Activated naive CD4-positive, alpha-beta T cell treated with anti-CD3 and anti-CD28 coated beads, Interleukin-2, amount 10 ng/mL, durations not matched to agents 7 days and 5 days (primary cell): ENCODE measurements around the gene ZNF770.
A peak's percentile ranks its signal among the peaks of the same experiment; 100 is the strongest.
"Not testable (repeated sequence)": the region's sequence is repeated elsewhere in the genome, so short reads cannot be mapped to it uniquely, and the experiment has no call there.

ENCODE experiments used
- CTCF ChIA-PET: fragments of 350-600 bp; sonication (Branson Sonifier 250); formaldehyde crosslinking; loops from one replicate; lab custom pipeline; 2021; ENCODE audit warnings: antibody characterized with exemption; lab: Charles Lee
- DNase-seq: peaks from one replicate; pipeline ENCODE4 v3.0.0-alpha.2; 2020
- H3K27ac Mint-ChIP-seq: one replicate; pipeline ENCODE4 v1.8.0; 2021; ENCODE audit warnings: mild to moderate bottlenecking, moderate library complexity, mixed read lengths
- H3K27me3 Mint-ChIP-seq: one replicate; pipeline ENCODE4 v1.8.0; 2021; ENCODE audit warnings: mild to moderate bottlenecking, mixed read lengths
- H3K36me3 Mint-ChIP-seq: one replicate; pipeline ENCODE4 v1.8.0; 2021; ENCODE audit warnings: mixed read lengths
- H3K4me1 Mint-ChIP-seq: one replicate; pipeline ENCODE4 v1.8.0; 2021; ENCODE audit warnings: mixed read lengths
- H3K4me3 Mint-ChIP-seq: one replicate; pipeline ENCODE4 v1.8.0; 2021; ENCODE audit warnings: mild to moderate bottlenecking, moderate library complexity, mixed read lengths
- H3K9me3 Mint-ChIP-seq: one replicate; pipeline ENCODE4 v1.8.0; 2021; ENCODE audit warnings: mixed read lengths

The ZNF770 gene

DNA sequence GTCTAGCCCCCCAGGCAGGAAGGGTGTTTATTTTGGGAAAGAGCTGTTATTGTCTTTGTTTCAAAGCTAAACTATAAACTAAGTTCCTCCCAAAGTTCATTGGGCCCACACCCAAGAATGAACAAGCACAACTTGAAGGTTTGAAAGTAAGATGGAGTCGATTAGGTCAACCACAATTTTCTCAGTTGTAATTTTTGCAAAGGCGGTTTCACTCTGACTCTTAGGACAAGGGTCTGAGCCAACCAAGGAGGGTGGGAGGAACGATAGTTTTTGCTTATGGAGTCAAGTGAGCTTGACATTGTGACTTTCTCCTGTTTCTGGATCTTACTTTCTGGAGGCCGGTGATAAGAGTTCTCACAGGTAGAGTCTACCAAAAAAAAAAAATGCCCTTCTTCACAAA lies 5.8 kb upstream of the ZNF770 start:
- peaks cover 6% of the 10 kb centered on the region for H3K27me3 Mint-ChIP-seq
- peak overlapping the region; percentile 89 for H3K27ac Mint-ChIP-seq
- CTCF ChIA-PET: interaction anchor here (1.4 kb wide), 1 partner anchor 24 kb away, joined by 8 read pairs; the partner anchor contains the start of gene AQR

GRCh38 chr15:34993412-34993811 lies 5.3 kb upstream of the ZNF770 start:
- peak overlapping the region; percentile 89 for H3K27ac Mint-ChIP-seq
- CTCF ChIA-PET: interaction anchor here (1.4 kb wide), 1 partner anchor 24 kb away, joined by 8 read pairs; the partner anchor contains the start of gene AQR
- H3K4me1 Mint-ChIP-seq: peaks cover 40% of the 10 kb centered on the region
- peaks cover 1% of the 10 kb centered on the region for H3K36me3 Mint-ChIP-seq
- H3K9me3 Mint-ChIP-seq: no peaks in the 10 kb centered on the region
- H3K27me3 Mint-ChIP-seq: peaks cover 6% of the 10 kb centered on the region
- no peak overlapping the region for H3K4me3 Mint-ChIP-seq
- peak; percentile 21 for DNase-seq

More for the DNA sequence above, 5.8 kb upstream of the ZNF770 start:
- Mint-ChIP-seq H3K9me3 (no peaks in the 10 kb centered on the region), H3K36me3 (no peaks in the 10 kb centered on the region), H3K4me1 (peaks cover 39% of the 10 kb centered on the region), H3K4me3 (no peak overlapping the region)
- peak; percentile 24 for DNase-seq

- H3K36me3 Mint-ChIP-seq: peaks cover 22% of the 10 kb centered on the region
- no peaks in the 10 kb centered on the region for H3K27me3 Mint-ChIP-seq
- no peaks in the 10 kb centered on the region for H3K9me3 Mint-ChIP-seq
- peaks cover 41% of the 10 kb centered on the region for H3K4me1 Mint-ChIP-seq
- H3K4me3 Mint-ChIP-seq: peak overlapping the region; percentile 93
- H3K27ac Mint-ChIP-seq: peak overlapping the region; percentile 99
- CTCF ChIA-PET: interaction anchor here (1.0 to 3.0 kb wide), 2 partner anchors 18 to 31 kb away, joined by 3 to 26 read pairs; partner anchors contain the start of gene AQR
- DNase-seq: no peak
Measured at GRCh38 chr15:34987609-34988026, 469 bp downstream of the ZNF770 start.

DNA sequence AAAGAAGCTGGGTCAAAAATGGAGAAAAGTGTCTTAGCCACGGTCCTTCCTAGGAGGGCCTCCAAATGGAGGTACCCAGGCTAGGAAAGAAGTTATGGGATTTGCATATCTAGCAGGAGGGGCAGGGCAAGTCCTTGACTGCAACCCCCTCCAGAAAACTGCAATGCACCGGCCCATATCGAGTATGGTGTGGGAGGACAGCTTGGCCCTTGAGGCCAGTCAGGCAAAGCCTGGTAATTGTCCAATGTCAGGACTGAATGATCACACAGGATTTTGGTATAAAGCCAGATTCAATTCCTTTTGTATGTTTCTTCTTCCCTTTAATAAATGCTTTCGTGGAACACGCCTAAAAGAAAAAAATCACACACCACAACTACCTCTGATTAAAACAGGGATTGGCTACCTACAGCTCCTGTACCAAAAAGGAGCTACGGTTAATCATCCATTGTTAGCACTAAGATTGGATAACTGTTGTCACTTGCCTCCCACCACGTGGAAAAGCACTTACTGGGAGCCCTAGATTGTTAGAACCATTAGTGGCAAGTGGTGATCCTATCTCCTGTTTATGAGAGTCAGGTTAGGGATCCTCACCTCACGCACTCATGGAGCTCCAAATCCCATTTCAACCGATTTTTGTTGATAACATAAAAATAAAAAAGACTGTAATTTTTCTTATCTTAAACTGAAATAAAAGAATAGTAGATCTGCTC lies 1.2 kb downstream of the ZNF770 start:
- Mint-ChIP-seq H3K9me3 (no peaks in the 10 kb centered on the region), H3K27ac (peak overlapping the region; percentile 99), H3K27me3 (no peaks in the 10 kb centered on the region), H3K4me1 (peaks cover 38% of the 10 kb centered on the region), H3K4me3 (peak overlapping the region; percentile 93), H3K36me3 (peaks cover 28% of the 10 kb centered on the region)
- CTCF ChIA-PET: interaction anchor here (3.0 kb wide), 1 partner anchor 17 kb away, joined by 26 read pairs; the partner anchor contains the start of gene AQR
- DNase-seq: no peak

DNA sequence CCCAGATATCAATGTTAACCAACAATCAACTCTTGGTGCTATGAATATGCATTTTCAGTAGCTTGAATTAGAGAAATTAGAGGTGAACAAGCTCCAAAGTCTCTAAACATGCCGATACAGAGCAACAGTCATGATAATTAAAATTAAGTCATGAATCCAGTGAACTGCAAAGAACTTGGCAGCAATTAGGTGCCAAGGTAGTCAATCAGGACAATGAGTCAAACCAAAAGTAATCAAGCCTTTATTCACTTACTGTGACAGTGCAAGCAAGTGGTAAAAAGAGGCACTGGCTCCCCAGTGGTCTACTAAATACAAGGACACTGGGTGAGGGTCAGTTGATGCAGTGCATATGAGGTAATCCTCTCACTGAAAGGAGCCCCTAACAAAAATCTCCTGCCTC lies 1.8 kb downstream of the ZNF770 start:
- peak overlapping the region; percentile 2 for H3K27ac Mint-ChIP-seq
- peaks cover 36% of the 10 kb centered on the region for H3K4me1 Mint-ChIP-seq
- no peaks in the 10 kb centered on the region for H3K9me3 Mint-ChIP-seq
- no peak for DNase-seq
- H3K36me3 Mint-ChIP-seq: peaks cover 33% of the 10 kb centered on the region
- no peaks in the 10 kb centered on the region for H3K27me3 Mint-ChIP-seq
- CTCF ChIA-PET: interaction anchor here (3.0 kb wide), 1 partner anchor 16 kb away, joined by 26 read pairs; the partner anchor contains the start of gene AQR
- H3K4me3 Mint-ChIP-seq: peak overlapping the region; percentile 93

DNA sequence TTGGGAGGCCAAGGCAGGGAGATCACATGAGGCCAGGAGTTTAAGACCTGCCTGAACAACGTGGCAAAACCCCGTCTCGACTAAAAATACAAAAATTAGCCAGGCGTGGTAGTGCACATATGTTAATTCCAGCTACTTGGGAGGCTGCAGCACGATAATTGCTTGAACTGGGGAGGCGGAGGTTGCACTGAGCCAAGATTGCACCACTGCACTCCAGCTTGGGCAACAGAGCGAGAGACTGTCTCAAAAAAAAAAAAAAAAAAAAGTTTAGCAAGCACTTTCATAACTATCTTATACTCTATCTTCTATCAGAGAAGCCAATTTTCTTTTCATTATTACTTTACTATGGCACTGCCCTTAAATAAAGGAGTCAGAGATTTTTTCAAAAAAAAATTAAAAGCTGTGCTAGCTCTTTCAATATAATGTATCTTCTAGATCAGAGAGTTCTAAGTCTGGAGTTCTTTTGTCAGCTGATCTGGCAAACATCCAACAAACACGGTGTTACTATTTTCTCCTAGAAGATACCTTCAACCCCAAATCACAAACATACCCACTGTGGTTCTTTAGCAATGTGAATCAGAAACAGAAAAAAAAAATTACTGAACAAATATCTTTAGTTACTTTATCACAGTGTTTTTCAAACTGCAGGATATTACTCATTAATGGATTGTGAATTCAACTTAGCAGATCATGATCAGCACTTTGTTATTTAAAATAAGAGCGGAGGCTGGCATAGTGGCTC lies 3.0 kb downstream of the ZNF770 start:
- CTCF ChIA-PET: interaction anchor here (1.4 kb wide), 1 partner anchor 15 kb away, joined by 6 read pairs; the partner anchor contains the start of gene AQR
- H3K27ac Mint-ChIP-seq: no peak overlapping the region
- no peaks in the 10 kb centered on the region for H3K9me3 Mint-ChIP-seq
- H3K4me3 Mint-ChIP-seq: peak overlapping the region; percentile 21
- peaks cover 36% of the 10 kb centered on the region for H3K36me3 Mint-ChIP-seq
- H3K4me1 Mint-ChIP-seq: peaks cover 34% of the 10 kb centered on the region
- H3K27me3 Mint-ChIP-seq: no peaks in the 10 kb centered on the region
- no peak for DNase-seq

GRCh38 chr15:34976743-34977142 lies 11.3 kb downstream of the ZNF770 start:
- Mint-ChIP-seq H3K9me3 (no peaks in the 10 kb centered on the region), H3K4me1 (peaks cover 2% of the 10 kb centered on the region), H3K27me3 (no peaks in the 10 kb centered on the region), H3K36me3 (peaks cover 13% of the 10 kb centered on the region), H3K4me3 (no peak overlapping the region), H3K27ac (no peak overlapping the region)
- no peak for DNase-seq
- CTCF ChIA-PET: interaction anchor here (0.9 kb wide), 1 partner anchor 27 kb away, joined by 3 read pairs; no protein-coding TSS in a partner anchor

DNA sequence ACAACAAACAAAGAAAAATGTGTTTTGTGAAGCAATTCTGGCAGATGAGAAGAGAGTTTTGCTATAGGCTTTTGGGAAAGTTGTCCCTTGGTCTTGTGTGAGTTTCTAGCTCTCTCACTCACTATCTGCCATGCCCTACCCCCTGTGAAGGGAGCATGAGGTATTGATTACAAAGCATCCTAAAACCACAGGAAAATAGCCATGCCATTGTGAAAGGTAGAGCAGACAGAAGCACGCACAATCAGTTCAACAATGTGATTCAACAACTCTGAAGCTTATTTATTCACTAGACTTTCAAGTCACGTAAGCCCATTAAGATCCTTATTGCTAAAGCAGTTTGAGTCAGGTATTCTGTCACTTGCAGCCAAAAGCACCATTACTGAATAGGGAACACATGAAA lies 12.0 kb downstream of the ZNF770 start:
- Mint-ChIP-seq H3K27ac (no peak overlapping the region), H3K9me3 (no peaks in the 10 kb centered on the region), H3K27me3 (no peaks in the 10 kb centered on the region), H3K36me3 (peaks cover 7% of the 10 kb centered on the region), H3K4me3 (no peak overlapping the region), H3K4me1 (peaks cover 2% of the 10 kb centered on the region)
- CTCF ChIA-PET: no interaction called here
- no peak for DNase-seq

DNA sequence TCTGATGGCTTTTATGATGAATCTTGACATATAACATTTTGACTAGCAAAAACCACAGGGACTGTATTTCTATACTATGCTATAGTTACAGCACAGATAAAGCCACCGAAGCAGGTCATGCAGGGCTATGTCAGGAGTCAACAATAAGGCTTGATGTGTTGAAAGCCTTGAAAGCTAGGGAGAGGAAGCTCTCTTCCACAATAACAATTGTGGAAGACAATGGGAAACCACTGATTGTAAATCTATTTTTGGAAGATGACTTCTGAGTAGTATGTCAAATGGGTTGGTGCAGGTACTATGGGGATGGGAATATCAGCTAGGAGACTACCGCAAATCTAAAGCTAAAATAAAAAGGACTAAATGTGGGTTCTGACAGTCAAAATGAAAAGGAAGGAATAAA lies 14.6 kb downstream of the ZNF770 start:
- Mint-ChIP-seq H3K4me3 (no peak overlapping the region), H3K9me3 (no peaks in the 10 kb centered on the region), H3K4me1 (peaks cover 21% of the 10 kb centered on the region), H3K27me3 (no peaks in the 10 kb centered on the region), H3K27ac (no peak overlapping the region), H3K36me3 (peaks cover 8% of the 10 kb centered on the region)
- CTCF ChIA-PET: no interaction called here
- no peak for DNase-seq

- peaks cover 41% of the 10 kb centered on the region for H3K4me1 Mint-ChIP-seq
- not testable (repeated sequence) for H3K9me3 Mint-ChIP-seq, H3K27me3 Mint-ChIP-seq, DNase-seq
- CTCF ChIA-PET: interaction anchor here (0.6 to 2.8 kb wide), 9 partner anchors 13 to 96 kb away, joined by 3 to 26 read pairs (median 5); partner anchors contain the start of gene ZNF770
- H3K36me3 Mint-ChIP-seq: peaks cover 11% of the 10 kb centered on the region
- H3K27ac Mint-ChIP-seq: peak overlapping the region; percentile 85
- H3K4me3 Mint-ChIP-seq: peak overlapping the region; percentile 93
Measured at GRCh38 chr15:34970098-34970643, 17.9 kb downstream of the ZNF770 start.

GRCh38 chr15:34969340-34970097 lies 18.6 kb downstream of the ZNF770 start, which contains the start of gene AQR:
Gene AQR (minus strand): TSS chr15:34969742. CDS start chr15:34969613, 129 bp downstream.
- peak within 1 kb of the TSS; percentile 85 for H3K27ac Mint-ChIP-seq
- no peaks in the 10 kb centered on the region for H3K9me3 Mint-ChIP-seq
- peak within 1 kb of the TSS; percentile 93 for H3K4me3 Mint-ChIP-seq
- peaks cover 11% of the 10 kb centered on the region for H3K36me3 Mint-ChIP-seq
- H3K27me3 Mint-ChIP-seq: no peaks in the 10 kb centered on the region
- CTCF ChIA-PET: interaction anchor here (0.6 to 2.8 kb wide), 12 partner anchors 12 to 1723 kb away, joined by 3 to 26 read pairs (median 3); partner anchors contain the start of gene ZNF770
- peak; percentile 95 for DNase-seq
- H3K4me1 Mint-ChIP-seq: peaks cover 41% of the 10 kb centered on the region

DNA sequence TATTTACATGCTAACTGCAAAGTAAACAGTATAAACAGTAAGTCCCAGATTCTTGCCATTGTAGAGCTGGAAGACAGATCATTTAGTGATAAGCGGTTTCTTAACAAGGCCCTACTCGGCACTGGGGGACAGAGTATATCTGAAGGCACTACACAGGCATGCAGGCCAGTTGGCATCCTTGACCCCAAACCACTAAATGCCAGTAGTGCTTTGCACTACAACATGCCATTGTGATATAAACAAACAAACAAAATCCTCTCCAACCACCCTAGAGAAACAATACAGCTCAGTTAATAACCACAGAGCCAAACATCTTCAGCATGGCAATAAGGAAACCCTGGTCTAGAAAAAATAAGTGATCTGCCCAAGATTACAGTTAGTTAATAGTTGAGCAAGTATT lies 23.8 kb downstream of the ZNF770 start:
- Mint-ChIP-seq H3K4me3 (no peak overlapping the region), H3K4me1 (peaks cover 28% of the 10 kb centered on the region), H3K27ac (no peak overlapping the region), H3K27me3 (no peaks in the 10 kb centered on the region), H3K9me3 (no peaks in the 10 kb centered on the region), H3K36me3 (peaks cover 23% of the 10 kb centered on the region)
- CTCF ChIA-PET: no interaction called here
- no peak for DNase-seq

- H3K4me1 Mint-ChIP-seq: no peaks in the 10 kb centered on the region
- no peak for DNase-seq
- H3K9me3 Mint-ChIP-seq: no peaks in the 10 kb centered on the region
- no peak overlapping the region for H3K27ac Mint-ChIP-seq
- CTCF ChIA-PET: interaction anchor here (0.6 to 0.8 kb wide), 2 partner anchors 9 to 69 kb away, joined by 3 to 4 read pairs; no protein-coding TSS in a partner anchor
- H3K36me3 Mint-ChIP-seq: peaks cover 18% of the 10 kb centered on the region
- H3K4me3 Mint-ChIP-seq: no peak overlapping the region
- no peaks in the 10 kb centered on the region for H3K27me3 Mint-ChIP-seq
Measured at GRCh38 chr15:34953851-34954250, 34.2 kb downstream of the ZNF770 start.
